Measurements from ENCODE around the gene HVCN1.

GRCh38 chr12:110725267-110725666 is 36.4 kb upstream of the HVCN1 start:
- TF ChIP-seq, protein P1, sequence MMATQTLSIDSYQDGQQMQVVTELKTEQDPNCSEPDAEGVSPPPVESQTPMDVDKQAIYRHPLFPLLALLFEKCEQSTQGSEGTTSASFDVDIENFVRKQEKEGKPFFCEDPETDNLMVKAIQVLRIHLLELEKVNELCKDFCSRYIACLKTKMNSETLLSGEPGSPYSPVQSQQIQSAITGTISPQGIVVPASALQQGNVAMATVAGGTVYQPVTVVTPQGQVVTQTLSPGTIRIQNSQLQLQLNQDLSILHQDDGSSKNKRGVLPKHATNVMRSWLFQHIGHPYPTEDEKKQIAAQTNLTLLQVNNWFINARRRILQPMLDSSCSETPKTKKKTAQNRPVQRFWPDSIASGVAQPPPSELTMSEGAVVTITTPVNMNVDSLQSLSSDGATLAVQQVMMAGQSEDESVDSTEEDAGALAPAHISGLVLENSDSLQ (IDR thresholded peaks at IDR 0.05), result no peak
- TF ChIP-seq SUZ12 (IDR thresholded peaks at IDR 0.05) (no peak), SP1 (IDR thresholded peaks at IDR 0.05) (no peak), CTBP1 (IDR thresholded peaks at IDR 0.05; ENCODE audit: borderline replicate concordance) (no peak), BHLHE40 (IDR thresholded peaks at IDR 0.05; ENCODE audit: borderline replicate concordance) (no peak)
